ENCODE data around the gene UGCG. TPM values are rescaled to one million over a fixed set of nuclear protein-coding genes. Genes with fewer than 3 reads are reported as not detected.
"Not testable (repeated sequence)": the region's sequence is repeated elsewhere in the genome, so short reads cannot be mapped to it uniquely, and the experiment has no call there.

The UGCG gene
- 10 to 100 TPM; 66.8 to 86.1 (median 78.8) TPM for polyA plus RNA-seq (ENCODE audit: insufficient read length in 3 of 3)
- long read RNA-seq, donor 1, full-length matches to known transcripts = 13 of 18 reads
- long read RNA-seq, donor 1, partial matches to known transcripts = 5 of 18 reads
- long read RNA-seq, donor 1, other reads (novel, unspliced or antisense) = 0 of 18 reads
- long read RNA-seq, donor 2, full-length matches to known transcripts = 5 of 10 reads
- long read RNA-seq, donor 2, partial matches to known transcripts = 5 of 10 reads
- long read RNA-seq, donor 2, other reads (novel, unspliced or antisense) = 0 of 10 reads
- long read RNA-seq, donor 3, full-length matches to known transcripts = 20 of 30 reads
- long read RNA-seq, donor 3, partial matches to known transcripts = 10 of 30 reads
- long read RNA-seq, donor 3, other reads (novel, unspliced or antisense) = 0 of 30 reads
- long read RNA-seq, donor 4, full-length matches to known transcripts = 8 of 8 reads
- long read RNA-seq, donor 4, partial matches to known transcripts = 0 of 8 reads
- long read RNA-seq, donor 4, other reads (novel, unspliced or antisense) = 0 of 8 reads
- long read RNA-seq, donor 5 = 0 reads
- long read RNA-seq, donor 6, full-length matches to known transcripts = 17 of 45 reads
- long read RNA-seq, donor 6, partial matches to known transcripts = 28 of 45 reads
- long read RNA-seq, donor 6, other reads (novel, unspliced or antisense) = 0 of 45 reads
- long read RNA-seq, donor 7, full-length matches to known transcripts = 15 of 29 reads
- long read RNA-seq, donor 7, partial matches to known transcripts = 14 of 29 reads
- long read RNA-seq, donor 7, other reads (novel, unspliced or antisense) = 0 of 29 reads
- long read RNA-seq, donor 8, full-length matches to known transcripts = 19 of 19 reads
- long read RNA-seq, donor 8, partial matches to known transcripts = 0 of 19 reads
- long read RNA-seq, donor 8, other reads (novel, unspliced or antisense) = 0 of 19 reads
- long read RNA-seq, donor 9, full-length matches to known transcripts = 10 of 128 reads
- long read RNA-seq, donor 9, partial matches to known transcripts = 118 of 128 reads
- long read RNA-seq, donor 9, other reads (novel, unspliced or antisense) = 0 of 128 reads
- long read RNA-seq, donor 10, full-length matches to known transcripts = 20 of 243 reads
- long read RNA-seq, donor 10, partial matches to known transcripts = 223 of 243 reads
- long read RNA-seq, donor 10, other reads (novel, unspliced or antisense) = 0 of 243 reads
- long read RNA-seq, donor 11, full-length matches to known transcripts = 14 of 14 reads
- long read RNA-seq, donor 11, partial matches to known transcripts = 0 of 14 reads
- long read RNA-seq, donor 11, other reads (novel, unspliced or antisense) = 0 of 14 reads
- long read RNA-seq, donor 12, full-length matches to known transcripts = 7 of 7 reads
- long read RNA-seq, donor 12, partial matches to known transcripts = 0 of 7 reads
- long read RNA-seq, donor 12, other reads (novel, unspliced or antisense) = 0 of 7 reads
- long read RNA-seq, donor 13 = 0 reads
- long read RNA-seq, donor 14, full-length matches to known transcripts = 6 of 6 reads
- long read RNA-seq, donor 14, partial matches to known transcripts = 0 of 6 reads
- long read RNA-seq, donor 14, other reads (novel, unspliced or antisense) = 0 of 6 reads
- long read RNA-seq, donor 15, full-length matches to known transcripts = 5 of 5 reads
- long read RNA-seq, donor 15, partial matches to known transcripts = 0 of 5 reads
- long read RNA-seq, donor 15, other reads (novel, unspliced or antisense) = 0 of 5 reads
- long read RNA-seq, donor 16, full-length matches to known transcripts = 33 of 33 reads
- long read RNA-seq, donor 16, partial matches to known transcripts = 0 of 33 reads
- long read RNA-seq, donor 16, other reads (novel, unspliced or antisense) = 0 of 33 reads

- DNase-seq (ENCODE audit: extremely low read depth in 1 of 11, low read depth in 9 of 11, low spot score in 4 of 11) = peak; percentile 80 to 91 (median 86)
Observed at GRCh38 chr9:111895996-111896941, at the start of gene UGCG. Gene UGCG, plus strand, starts transcription at chr9:111896814. Its CDS starts 402 bp downstream, at chr9:111897216.

- no peak for DNase-seq (ENCODE audit: extremely low read depth in 1 of 11, low read depth in 9 of 11, low spot score in 4 of 11)
Observed at GRCh38 chr9:111851553-111851952, 45.1 kb upstream of the UGCG start.

GRCh38 chr9:111852291-111852690 is 44.3 kb upstream of the UGCG start:
- DNase-seq (ENCODE audit: extremely low read depth in 1 of 11, low read depth in 9 of 11, low spot score in 4 of 11) = no peak

- DNase-seq (ENCODE audit: extremely low read depth in 1 of 11, low read depth in 9 of 11, low spot score in 4 of 11) = no peak
Observed at GRCh38 chr9:111853450-111853827, 43.2 kb upstream of the UGCG start.

- no peak for DNase-seq (ENCODE audit: extremely low read depth in 1 of 11, low read depth in 9 of 11, low spot score in 4 of 11)
Observed at GRCh38 chr9:111854799-111855198, 41.8 kb upstream of the UGCG start.

- DNase-seq (ENCODE audit: extremely low read depth in 1 of 11, low read depth in 9 of 11, low spot score in 4 of 11) = no peak
Observed at GRCh38 chr9:111857555-111858211, 38.9 kb upstream of the UGCG start.

- no peak for DNase-seq (ENCODE audit: extremely low read depth in 1 of 11, low read depth in 9 of 11, low spot score in 4 of 11)
Observed at GRCh38 chr9:111860443-111860842, 36.2 kb upstream of the UGCG start.

- DNase-seq (ENCODE audit: extremely low read depth in 1 of 11, low read depth in 9 of 11, low spot score in 4 of 11) = no peak
Observed at GRCh38 chr9:111863636-111864035, 33.0 kb upstream of the UGCG start.

- no peak for DNase-seq (ENCODE audit: extremely low read depth in 1 of 11, low read depth in 9 of 11, low spot score in 4 of 11)
Observed at GRCh38 chr9:111866976-111867375, 29.6 kb upstream of the UGCG start.

- no peak for DNase-seq (ENCODE audit: extremely low read depth in 1 of 11, low read depth in 9 of 11, low spot score in 4 of 11)
Observed at GRCh38 chr9:111868475-111868874, 28.1 kb upstream of the UGCG start.

- no peak for DNase-seq (ENCODE audit: extremely low read depth in 1 of 11, low read depth in 9 of 11, low spot score in 4 of 11)
Observed at GRCh38 chr9:111870774-111871498, 25.7 kb upstream of the UGCG start.

GRCh38 chr9:111871499-111871855 is 25.1 kb upstream of the UGCG start:
- DNase-seq (ENCODE audit: extremely low read depth in 1 of 11, low read depth in 9 of 11, low spot score in 4 of 11) = no peak

GRCh38 chr9:111872886-111873285 is 23.7 kb upstream of the UGCG start:
- no peak for DNase-seq (ENCODE audit: extremely low read depth in 1 of 11, low read depth in 9 of 11, low spot score in 4 of 11)

- no peak for DNase-seq (ENCODE audit: extremely low read depth in 1 of 11, low read depth in 9 of 11, low spot score in 4 of 11)
Observed at GRCh38 chr9:111873901-111874300, 22.7 kb upstream of the UGCG start.

GRCh38 chr9:111874500-111874899 is 22.1 kb upstream of the UGCG start:
- DNase-seq (ENCODE audit: extremely low read depth in 1 of 11, low read depth in 9 of 11, low spot score in 4 of 11) = no peak

GRCh38 chr9:111875291-111875690 is 21.3 kb upstream of the UGCG start:
- DNase-seq (ENCODE audit: extremely low read depth in 1 of 11, low read depth in 9 of 11, low spot score in 4 of 11) = not testable (repeated sequence)
